ENCODE data around the gene MTCL3.
A peak's percentile ranks its signal among the peaks of the same experiment; 100 is the strongest.
"Not testable (repeated sequence)": the region's sequence is repeated elsewhere in the genome, so short reads cannot be mapped to it uniquely, and the experiment has no call there.

Gene MTCL3

DNA sequence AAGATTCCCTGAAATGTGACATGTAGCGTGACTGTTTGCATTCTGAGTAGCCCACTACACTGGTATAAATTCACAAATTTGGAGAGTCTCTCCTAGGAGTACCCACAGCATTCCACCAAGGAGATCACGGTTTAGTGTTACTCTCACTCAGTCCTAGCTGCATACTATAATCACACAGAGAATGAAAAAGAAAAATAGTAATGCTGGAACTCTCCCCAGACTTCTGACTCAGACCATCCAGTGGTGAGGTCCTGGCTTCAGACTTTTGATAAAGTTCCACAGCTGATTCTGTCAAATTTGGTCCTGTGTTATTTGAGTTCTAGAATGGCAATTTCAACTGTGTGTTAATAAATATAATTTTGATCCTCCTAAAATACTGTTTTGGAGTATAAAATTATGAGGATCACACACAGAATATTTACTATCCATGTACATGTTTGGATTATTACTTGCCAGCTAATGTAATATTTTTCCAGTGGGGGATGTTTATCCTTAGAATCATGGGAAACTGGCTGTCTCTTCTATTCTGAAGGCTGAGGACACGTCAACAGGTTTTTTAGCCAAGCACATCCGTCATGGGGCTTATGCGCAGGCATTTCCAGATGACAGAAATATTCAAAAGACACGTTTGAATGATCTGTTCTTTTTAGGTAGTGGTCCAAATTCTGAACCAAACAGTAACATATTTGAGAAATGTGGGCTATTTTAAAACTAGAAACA lies 54.8 kb downstream of the MTCL3 start:
- no peak for DNase-seq

- no peak for DNase-seq
These were observed 56.1 kb downstream of the MTCL3 start for GRCh38 chr6:127463056-127463455.

DNA sequence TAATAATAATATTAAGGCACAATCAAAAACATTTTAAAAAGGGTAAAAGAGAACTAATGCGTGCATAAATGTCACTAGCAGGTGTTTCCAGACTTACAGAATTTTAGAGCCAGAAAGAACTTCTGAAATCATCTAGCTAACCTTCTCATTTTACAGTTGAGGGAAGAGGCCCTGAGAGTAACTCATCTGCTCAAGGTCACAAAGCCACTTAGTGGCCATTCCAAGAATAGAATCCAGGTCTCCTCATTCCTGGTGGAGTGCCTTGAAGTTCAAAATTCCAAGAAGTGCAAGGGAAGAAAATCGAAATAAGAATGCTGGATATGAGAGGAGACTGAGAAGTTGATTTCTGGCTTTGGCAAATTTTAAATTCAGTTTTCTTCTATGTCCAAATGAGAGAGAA lies 56.8 kb downstream of the MTCL3 start:
- DNase-seq, result no peak

DNA sequence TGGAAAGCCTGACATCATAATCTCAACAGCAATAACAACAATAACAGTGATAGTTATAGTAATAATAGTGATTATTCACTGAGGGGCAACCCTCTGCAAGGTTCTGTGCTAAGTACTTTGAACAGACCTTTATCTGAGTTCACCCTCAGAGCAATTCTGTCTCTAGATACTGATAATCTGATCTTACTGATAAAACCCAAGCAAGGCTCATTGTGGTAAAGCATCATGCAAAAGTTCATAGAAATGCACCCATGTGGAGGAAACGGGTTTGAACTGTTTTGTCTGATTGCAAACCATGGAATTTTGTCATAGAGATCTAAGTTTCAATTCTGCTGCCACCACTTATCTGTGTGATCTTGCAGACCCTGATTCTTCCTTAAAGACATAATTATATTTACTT lies 58.7 kb downstream of the MTCL3 start:
- DNase-seq, result no peak

- DNase-seq, result no peak
These were observed 59.9 kb downstream of the MTCL3 start, which contains the start of gene KIAA0408 for GRCh38 chr6:127459231-127459641. TSS of gene KIAA0408 (minus strand) at chr6:127459389. CDS start at chr6:127453981, 5,408 bp downstream.

GRCh38 chr6:127458817-127459216 lies 60.3 kb downstream of the MTCL3 start:
- DNase-seq, result no peak

GRCh38 chr6:127458222-127458621 lies 60.9 kb downstream of the MTCL3 start:
- no peak for DNase-seq

GRCh38 chr6:127457456-127458064 lies 61.6 kb downstream of the MTCL3 start:
- no peak for DNase-seq

GRCh38 chr6:127456465-127456864 lies 62.7 kb downstream of the MTCL3 start:
- no peak for DNase-seq

DNA sequence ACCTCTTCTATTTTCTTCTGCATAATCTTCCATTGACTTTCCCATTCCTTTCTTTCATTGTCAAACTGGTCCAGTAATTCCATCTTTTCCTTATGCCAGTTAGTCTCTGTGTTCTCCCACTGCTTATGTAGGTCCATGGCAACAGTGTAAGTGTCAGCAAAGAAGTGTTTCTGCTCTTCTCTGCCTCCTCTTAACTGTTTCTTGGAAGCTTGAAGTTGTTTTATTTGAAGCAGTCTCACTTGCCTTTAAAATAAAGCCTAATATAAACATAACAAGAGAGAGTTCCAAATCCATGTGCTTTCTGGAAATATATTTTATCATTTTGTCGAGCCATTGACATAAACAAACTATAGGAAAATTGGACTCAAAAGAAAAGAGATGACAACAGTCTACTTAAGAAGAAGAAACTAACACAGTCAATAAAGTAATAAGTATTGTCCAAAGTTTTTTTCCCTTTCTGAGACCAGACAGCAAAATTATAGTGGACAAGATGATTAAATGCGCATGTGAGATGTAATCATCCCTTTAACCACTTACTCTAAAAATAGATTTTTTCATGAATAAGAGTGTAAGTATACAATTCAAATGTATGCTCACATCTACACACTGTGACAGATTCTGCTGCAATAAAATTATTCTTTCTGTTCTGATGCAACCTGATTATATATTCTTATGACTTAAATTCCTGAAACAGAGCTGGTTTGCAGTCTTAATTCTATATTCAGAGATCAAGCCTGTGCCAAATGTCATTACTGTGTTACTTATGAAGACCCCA lies 65.1 kb downstream of the MTCL3 start:
- no peak for DNase-seq

GRCh38 chr6:127452803-127453202 lies 66.3 kb downstream of the MTCL3 start:
- DNase-seq, result no peak

- no peak for DNase-seq
These were observed 67.7 kb downstream of the MTCL3 start for GRCh38 chr6:127451388-127451787.

DNA sequence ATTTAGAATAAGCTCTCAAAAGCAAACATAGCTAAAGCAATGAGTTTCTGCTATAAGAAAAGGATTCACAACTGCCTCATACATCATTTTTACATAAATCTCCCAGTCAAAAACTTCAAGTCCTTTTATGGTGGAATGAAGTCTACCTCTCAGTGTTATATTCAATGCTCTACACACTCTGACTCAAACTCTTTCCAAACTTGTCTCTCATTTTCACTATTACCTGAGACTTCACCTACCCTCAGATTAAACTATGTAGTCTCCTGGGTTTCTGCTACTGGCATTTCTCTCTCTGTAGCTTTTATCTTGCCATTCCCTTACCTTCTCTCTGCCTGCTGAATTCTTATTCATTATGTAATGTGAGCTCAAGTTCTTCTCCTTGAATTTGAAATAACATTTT lies 71.4 kb downstream of the MTCL3 start:
- DNase-seq, result no peak

DNA sequence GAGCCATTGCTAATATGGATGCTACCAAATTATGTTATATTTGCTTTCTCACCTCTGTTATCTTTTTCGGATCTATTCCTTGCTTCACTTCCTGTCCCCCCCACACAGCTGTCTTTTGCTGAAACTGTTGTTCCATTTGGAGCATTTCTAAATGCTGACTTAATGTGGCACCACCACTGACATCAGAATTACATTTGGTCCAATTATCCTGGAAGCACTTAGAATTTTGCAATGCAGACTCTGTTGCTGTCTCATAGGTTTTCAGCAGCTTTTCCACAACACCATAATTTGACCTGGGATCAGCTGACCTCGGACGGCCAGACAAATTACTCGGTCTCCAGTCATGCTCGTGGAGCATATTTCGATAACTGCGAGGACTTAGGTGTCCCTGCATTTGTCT lies 72.8 kb downstream of the MTCL3 start:
- no peak for DNase-seq

DNA sequence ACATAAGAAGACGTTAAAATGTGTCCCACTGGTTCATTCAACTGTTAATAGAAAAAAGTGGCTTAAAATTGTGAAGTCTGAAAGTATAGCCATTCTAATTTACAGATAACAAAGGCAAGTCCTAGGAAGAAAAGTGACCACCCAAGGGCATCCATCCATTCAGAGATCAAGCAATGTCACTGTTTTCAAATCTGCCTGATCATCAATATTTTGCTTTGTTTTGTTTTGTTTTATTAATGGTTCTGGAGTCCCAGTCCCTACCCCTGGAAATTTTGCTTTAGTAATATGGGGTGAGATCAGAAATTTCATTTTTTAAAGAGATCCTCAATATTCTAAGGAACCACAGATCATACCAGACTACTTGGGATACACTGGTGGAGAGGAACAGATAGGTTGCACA lies 77.3 kb downstream of the MTCL3 start:
- no peak for DNase-seq

GRCh38 chr6:127439718-127440117 lies 79.4 kb downstream of the MTCL3 start:
- DNase-seq, result no peak

- peak; percentile 7 for DNase-seq
These were observed 82.5 kb downstream of the MTCL3 start for GRCh38 chr6:127436578-127437110.

DNA sequence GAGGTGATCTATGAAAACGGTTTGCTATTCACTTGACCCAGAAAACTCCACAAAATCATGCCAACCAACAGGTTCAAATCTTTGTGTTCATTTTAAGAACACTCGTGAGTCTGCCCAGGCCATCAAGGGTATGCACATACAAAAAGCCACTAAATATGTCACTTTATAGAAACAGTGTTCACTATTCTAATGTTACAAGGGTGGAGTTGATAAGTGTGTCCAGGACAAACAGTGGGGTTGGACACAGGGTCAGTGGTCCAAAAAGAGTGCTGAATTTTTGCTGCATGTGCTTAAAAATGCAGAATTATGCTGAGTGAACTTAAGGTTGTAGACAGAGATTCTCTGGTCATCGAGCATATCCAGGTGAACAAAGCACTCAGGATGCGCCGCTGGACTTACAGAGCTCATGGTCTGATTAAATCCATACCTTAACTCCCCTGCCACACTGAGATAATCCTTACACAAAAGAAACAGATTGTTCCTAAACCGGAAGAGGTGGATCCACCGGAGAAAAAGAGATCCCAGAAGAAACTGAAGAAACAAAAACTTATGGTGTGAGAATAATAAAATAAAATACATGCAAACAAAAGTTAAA lies 83.4 kb downstream of the MTCL3 start:
- no peak for DNase-seq

GRCh38 chr6:127434651-127435050 lies 84.5 kb downstream of the MTCL3 start:
- DNase-seq, result no peak

DNA sequence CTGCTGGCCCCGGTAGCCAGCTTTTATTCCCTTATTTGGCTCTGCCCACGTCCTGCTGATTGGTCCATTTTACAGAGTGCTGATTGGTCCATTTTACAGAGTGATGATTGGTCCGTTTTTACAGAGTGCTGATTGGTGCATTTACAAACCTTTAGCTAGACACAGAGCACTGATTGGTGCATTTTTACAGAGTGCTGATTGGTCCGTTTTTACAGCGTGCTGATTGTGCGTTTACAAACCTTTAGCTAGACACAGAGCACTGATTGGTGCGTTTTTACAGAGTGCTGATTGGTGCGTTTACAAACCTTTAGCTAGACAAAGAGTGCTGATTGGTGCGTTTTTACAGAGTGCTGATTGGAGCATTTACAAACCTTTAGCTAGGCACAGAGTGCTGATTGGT lies 90.6 kb downstream of the MTCL3 start:
- DNase-seq, result not testable (repeated sequence)

- no peak for DNase-seq
These were observed 95.2 kb downstream of the MTCL3 start for GRCh38 chr6:127423921-127424320.
